Measurements from ENCODE around the gene PDIA2.
"Not testable (repeated sequence)": the region's sequence is repeated elsewhere in the genome, so short reads cannot be mapped to it uniquely, and the experiment has no call there.

Gene PDIA2

GRCh38 chr16:263944-264343, 19.0 kb upstream of the PDIA2 start:
- no peak for DNase-seq

- DNase-seq: no peak
Observed at GRCh38 chr16:264440-264951, 18.5 kb upstream of the PDIA2 start.

GRCh38 chr16:265002-265529, 17.9 kb upstream of the PDIA2 start:
- DNase-seq: no peak

- no peak for DNase-seq
Observed at GRCh38 chr16:265711-266110, 17.3 kb upstream of the PDIA2 start.

GRCh38 chr16:266258-267164, 16.5 kb upstream of the PDIA2 start:
- no peak for DNase-seq

- DNase-seq: not testable (repeated sequence)
Observed at GRCh38 chr16:267562-267961, 15.4 kb upstream of the PDIA2 start.

- no peak for DNase-seq
Observed at GRCh38 chr16:268141-269053, 14.6 kb upstream of the PDIA2 start.

GRCh38 chr16:269061-269796, 13.7 kb upstream of the PDIA2 start:
- no peak for DNase-seq

- DNase-seq: no peak
Observed at GRCh38 chr16:270381-271255, 12.3 kb upstream of the PDIA2 start.

- DNase-seq: no peak
Observed at GRCh38 chr16:272633-273546, 10.1 kb upstream of the PDIA2 start.

- no peak for DNase-seq
Observed at GRCh38 chr16:273547-274421, 9.2 kb upstream of the PDIA2 start.

GRCh38 chr16:275041-275641, 7.8 kb upstream of the PDIA2 start:
- DNase-seq: no peak

- no peak for DNase-seq
Observed at GRCh38 chr16:275786-276232, 7.2 kb upstream of the PDIA2 start, which contains the start of gene RGS11. TSS of gene RGS11 (minus strand) at chr16:275944. CDS start at chr16:275911, 33 bp downstream.

GRCh38 chr16:276426-277077, 6.4 kb upstream of the PDIA2 start:
- no peak for DNase-seq

- no peak for DNase-seq
Observed at GRCh38 chr16:278863-279366, 4.0 kb upstream of the PDIA2 start.

- no peak for DNase-seq
Observed at GRCh38 chr16:279531-279930, 3.4 kb upstream of the PDIA2 start.

- DNase-seq: no peak
Observed at GRCh38 chr16:280005-280460, 2.9 kb upstream of the PDIA2 start.

- DNase-seq: no peak
Observed at GRCh38 chr16:280552-280951, 2.4 kb upstream of the PDIA2 start, which contains the start of gene ARHGDIG. TSS of gene ARHGDIG (plus strand) at chr16:280591. CDS start at chr16:280681, 90 bp downstream.

Measured in bone marrow (tissue), 2 donors.